Adrenal gland (tissue), 5 donors: Measurements from ENCODE around the gene FAM53B.

ENCODE experiments used
- POLR2A ChIP-seq, 2 donors: fragments of 450-650 bp; IDR thresholded peaks; one replicate each; pipeline ENCODE4 v1.6.1; 2017; ENCODE audit warnings: antibody characterized with exemption in 2 of 2, mild to moderate bottlenecking in 2 of 2, moderate library complexity in 1 of 2
- TF ChIP-seq, protein P1 (sequence below), 6 experiments: fragments of 450-650 bp in 4 of 6; fragments of 200-600 bp in 2 of 6; sonication (generic) in 1 of 6; IDR thresholded peaks; 1 replicate in 5 of 6; 2 replicates in 1 of 6; pipeline versions ENCODE4 v1.5.1 to v1.8.0; 2016 to 2021; ENCODE audit warnings: antibody characterized with exemption in 6 of 6, mild to moderate bottlenecking in 2 of 6, moderate library complexity in 1 of 6
- donor health status: DM: no; HTN: no; CAD: no.

DNA sequence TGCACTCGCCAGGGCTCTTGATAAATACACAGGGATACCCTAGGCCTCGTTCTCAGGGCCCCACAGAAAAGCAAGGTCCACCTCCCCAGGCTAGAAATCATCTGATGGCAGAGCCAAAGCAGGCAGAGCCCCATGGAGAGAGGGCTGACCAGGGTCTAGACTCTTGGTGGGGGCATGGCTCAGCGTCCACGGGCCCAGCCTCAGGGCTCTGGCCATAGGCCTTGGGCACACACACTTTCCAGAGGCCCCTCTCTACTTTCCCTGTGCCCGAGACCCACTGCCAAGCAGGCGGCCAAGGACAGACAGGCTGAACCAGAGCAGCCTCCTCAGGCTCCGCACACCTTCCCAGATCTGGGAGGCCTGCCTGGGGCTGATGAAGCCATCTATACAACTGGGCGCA is 64.8 kb downstream of the FAM53B start:
- TF ChIP-seq, protein P1, sequence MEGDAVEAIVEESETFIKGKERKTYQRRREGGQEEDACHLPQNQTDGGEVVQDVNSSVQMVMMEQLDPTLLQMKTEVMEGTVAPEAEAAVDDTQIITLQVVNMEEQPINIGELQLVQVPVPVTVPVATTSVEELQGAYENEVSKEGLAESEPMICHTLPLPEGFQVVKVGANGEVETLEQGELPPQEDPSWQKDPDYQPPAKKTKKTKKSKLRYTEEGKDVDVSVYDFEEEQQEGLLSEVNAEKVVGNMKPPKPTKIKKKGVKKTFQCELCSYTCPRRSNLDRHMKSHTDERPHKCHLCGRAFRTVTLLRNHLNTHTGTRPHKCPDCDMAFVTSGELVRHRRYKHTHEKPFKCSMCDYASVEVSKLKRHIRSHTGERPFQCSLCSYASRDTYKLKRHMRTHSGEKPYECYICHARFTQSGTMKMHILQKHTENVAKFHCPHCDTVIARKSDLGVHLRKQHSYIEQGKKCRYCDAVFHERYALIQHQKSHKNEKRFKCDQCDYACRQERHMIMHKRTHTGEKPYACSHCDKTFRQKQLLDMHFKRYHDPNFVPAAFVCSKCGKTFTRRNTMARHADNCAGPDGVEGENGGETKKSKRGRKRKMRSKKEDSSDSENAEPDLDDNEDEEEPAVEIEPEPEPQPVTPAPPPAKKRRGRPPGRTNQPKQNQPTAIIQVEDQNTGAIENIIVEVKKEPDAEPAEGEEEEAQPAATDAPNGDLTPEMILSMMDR (IDR thresholded peaks at IDR 0.05) = no peak
- TF ChIP-seq POLR2A (IDR thresholded peaks at IDR 0.05) = no peak
